GM21528 (cell line): ENCODE data around the gene CACNA2D1.

ENCODE experiments used
- ATAC-seq: cut with Tn5 transposase; IDR thresholded peaks from one replicate; pipeline ENCODE4 v1.9.1; 2021; ENCODE audit warnings: mild to moderate bottlenecking, moderate library complexity; ENCODE audit not compliant: unreplicated experiment, low FRiP score

The CACNA2D1 gene

GRCh38 chr7:81934596-81935301 is 508.8 kb downstream of the CACNA2D1 start:
- ATAC-seq, result no peak

- ATAC-seq, result no peak
These were observed 510.6 kb downstream of the CACNA2D1 start for GRCh38 chr7:81932936-81933335.

- ATAC-seq, result no peak
These were observed 514.2 kb downstream of the CACNA2D1 start for GRCh38 chr7:81929386-81929785.

GRCh38 chr7:81926154-81926553 is 517.4 kb downstream of the CACNA2D1 start:
- no peak for ATAC-seq

- no peak for ATAC-seq
These were observed 518.0 kb downstream of the CACNA2D1 start for GRCh38 chr7:81925530-81925929.

GRCh38 chr7:81924494-81924893 is 519.1 kb downstream of the CACNA2D1 start:
- no peak for ATAC-seq

GRCh38 chr7:81919494-81919893 is 524.1 kb downstream of the CACNA2D1 start:
- ATAC-seq, result no peak

GRCh38 chr7:81908220-81908619 is 535.4 kb downstream of the CACNA2D1 start:
- ATAC-seq, result no peak

- no peak for ATAC-seq
These were observed 540.5 kb downstream of the CACNA2D1 start for GRCh38 chr7:81903115-81903514.

- no peak for ATAC-seq
These were observed 541.0 kb downstream of the CACNA2D1 start for GRCh38 chr7:81902536-81902935.
